GM13977 (cell line): ENCODE measurements around the gene MESP1.

Experiments used
- DNase-seq: peaks from one replicate; pipeline ENCODE4 v3.0.0; 2012; ENCODE audit warnings: low spot score
- CTCF ChIP-seq: IDR thresholded peaks from 2 replicates; pipeline ENCODE4 v1.5.1; 2012; ENCODE audit warnings: mild to moderate bottlenecking, control low read depth; ENCODE audit not compliant: insufficient read depth; ENCODE audit errors: extremely low read depth, missing control alignments
- in situ Hi-C: fragments of 300-500 bp; cut with MboI; formaldehyde crosslinking; loops from one replicate; pipeline ENCODE4 v1.12.0; 2022; ENCODE audit warnings: low sequenced_read_pairs, low pct_unique_long_range_greater_than_20kb, mixed read lengths, inconsistent platforms; ENCODE audit not compliant: unreplicated experiment

The MESP1 gene

GRCh38 chr15:89731275-89731674 lies 19.8 kb downstream of the MESP1 start:
- TF ChIP-seq CTCF: no peak
- DNase-seq: no peak
- in situ Hi-C loops: no loop called here

GRCh38 chr15:89728254-89728653 lies 22.8 kb downstream of the MESP1 start:
- DNase-seq: no peak
- no peak for TF ChIP-seq CTCF
- in situ Hi-C loops: no loop called here

- in situ Hi-C loops: no loop called here
- DNase-seq: no peak
- TF ChIP-seq CTCF: no peak
Measured at GRCh38 chr15:89725064-89725463, 26.0 kb downstream of the MESP1 start.

GRCh38 chr15:89724621-89725020 lies 26.4 kb downstream of the MESP1 start:
- no peak for TF ChIP-seq CTCF
- DNase-seq: no peak
- in situ Hi-C loops: no loop called here

GRCh38 chr15:89723031-89723430 lies 28.0 kb downstream of the MESP1 start:
- DNase-seq: no peak
- in situ Hi-C loops: no loop called here
- TF ChIP-seq CTCF: no peak

- in situ Hi-C loops: no loop called here
- no peak for DNase-seq
- TF ChIP-seq CTCF: no peak
Measured at GRCh38 chr15:89714775-89715174, 36.3 kb downstream of the MESP1 start.

GRCh38 chr15:89707577-89707976 lies 43.5 kb downstream of the MESP1 start:
- DNase-seq: no peak
- in situ Hi-C loops: no loop called here
- TF ChIP-seq CTCF: no peak
